ENCODE results near the gene ACAA2.

GRCh38 chr18:49761771-49762170 is 51.6 kb downstream of the ACAA2 start:
- no peak for TF ChIP-seq SP1 (IDR thresholded peaks at IDR 0.05)
- no peak for TF ChIP-seq PKNOX1 (IDR thresholded peaks at IDR 0.05)
- TF ChIP-seq HDGF (IDR thresholded peaks at IDR 0.05; ENCODE audit: borderline replicate concordance) = no peak
- TF ChIP-seq SUZ12 (IDR thresholded peaks at IDR 0.05) = no peak
- no peak for TF ChIP-seq ELF4 (IDR thresholded peaks at IDR 0.05)
- TF ChIP-seq NFRKB (IDR thresholded peaks at IDR 0.05) = no peak
- TF ChIP-seq FOXA1 (IDR thresholded peaks at IDR 0.05) = no peak
- TF ChIP-seq FOXM1 (IDR thresholded peaks at IDR 0.05; ENCODE audit: borderline replicate concordance) = no peak
- TF ChIP-seq CTBP1 (IDR thresholded peaks at IDR 0.05; ENCODE audit: borderline replicate concordance) = no peak
- no peak for TF ChIP-seq BHLHE40 (IDR thresholded peaks at IDR 0.05; ENCODE audit: borderline replicate concordance)
- TF ChIP-seq ZNF384 (IDR thresholded peaks at IDR 0.05) = no peak
- no peak for TF ChIP-seq ARNT (IDR thresholded peaks at IDR 0.05)
- no peak for TF ChIP-seq FOXK2 (IDR thresholded peaks at IDR 0.05)

Data from HEK293T (cell line).